HG02798 (cell line): Measurements from ENCODE around the gene CYP1A2.
"Not testable (repeated sequence)": the region's sequence is repeated elsewhere in the genome, so short reads cannot be mapped to it uniquely, and the experiment has no call there.

Source experiments
- ATAC-seq: cut with Tn5 transposase; IDR thresholded peaks from one replicate; pipeline ENCODE4 v1.9.1; 2021; ENCODE audit warnings: mild to moderate bottlenecking; ENCODE audit not compliant: unreplicated experiment, poor library complexity

CYP1A2 gene, protein sequence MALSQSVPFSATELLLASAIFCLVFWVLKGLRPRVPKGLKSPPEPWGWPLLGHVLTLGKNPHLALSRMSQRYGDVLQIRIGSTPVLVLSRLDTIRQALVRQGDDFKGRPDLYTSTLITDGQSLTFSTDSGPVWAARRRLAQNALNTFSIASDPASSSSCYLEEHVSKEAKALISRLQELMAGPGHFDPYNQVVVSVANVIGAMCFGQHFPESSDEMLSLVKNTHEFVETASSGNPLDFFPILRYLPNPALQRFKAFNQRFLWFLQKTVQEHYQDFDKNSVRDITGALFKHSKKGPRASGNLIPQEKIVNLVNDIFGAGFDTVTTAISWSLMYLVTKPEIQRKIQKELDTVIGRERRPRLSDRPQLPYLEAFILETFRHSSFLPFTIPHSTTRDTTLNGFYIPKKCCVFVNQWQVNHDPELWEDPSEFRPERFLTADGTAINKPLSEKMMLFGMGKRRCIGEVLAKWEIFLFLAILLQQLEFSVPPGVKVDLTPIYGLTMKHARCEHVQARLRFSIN

DNA sequence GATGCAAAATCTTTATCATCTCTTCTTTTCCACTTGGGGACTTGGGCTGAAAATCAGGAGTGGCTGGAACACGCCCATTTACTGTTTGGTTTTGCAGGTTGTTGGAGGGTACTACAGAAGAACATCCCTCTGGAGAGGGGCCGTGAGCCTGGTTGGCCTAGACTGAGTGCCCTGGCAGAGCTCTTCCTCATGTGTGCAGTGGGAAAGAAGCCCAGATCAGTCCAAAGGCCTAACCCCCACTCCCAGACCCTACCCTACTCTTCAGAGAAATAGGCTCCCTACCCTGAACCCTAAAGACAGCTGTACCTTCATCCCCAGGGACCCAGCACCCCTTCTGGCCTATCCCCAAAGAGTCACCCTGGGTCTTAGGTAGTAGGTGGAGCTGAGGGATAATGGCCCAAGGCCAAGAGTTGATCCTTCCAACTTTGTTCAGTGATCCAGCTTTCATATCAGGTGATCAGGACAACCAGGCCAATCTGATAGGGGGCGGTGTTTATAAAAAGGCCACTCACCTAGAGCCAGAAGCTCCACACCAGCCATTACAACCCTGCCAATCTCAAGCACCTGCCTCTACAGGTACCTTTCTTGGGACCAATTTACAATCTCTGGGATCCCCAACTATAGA lies at the start of gene CYP1A2:
TSS of gene CYP1A2 (plus strand) at position 524 of the 625 bp plus-strand sequence. CDS start 894 bp downstream, outside the sequence.
- no peak for ATAC-seq

DNA sequence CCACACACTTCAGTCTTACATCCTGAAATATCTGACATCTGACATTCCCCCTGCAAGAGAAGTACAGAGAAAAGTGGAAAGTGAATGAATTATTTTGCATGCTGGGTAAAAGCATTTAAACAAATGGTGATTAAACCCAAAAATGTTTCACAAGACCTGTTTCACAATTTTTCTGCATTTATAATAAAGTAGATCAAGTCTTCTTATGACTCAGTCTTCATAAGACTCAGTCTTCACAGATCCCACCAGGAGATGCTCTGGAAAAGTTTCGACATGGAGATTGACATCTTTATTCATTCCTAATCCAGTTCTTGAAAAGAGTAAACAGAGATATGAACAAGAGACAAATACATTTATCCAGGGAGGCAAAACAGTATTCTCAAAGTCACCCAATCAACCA lies 39.6 kb upstream of the CYP1A2 start:
- ATAC-seq, result no peak

DNA sequence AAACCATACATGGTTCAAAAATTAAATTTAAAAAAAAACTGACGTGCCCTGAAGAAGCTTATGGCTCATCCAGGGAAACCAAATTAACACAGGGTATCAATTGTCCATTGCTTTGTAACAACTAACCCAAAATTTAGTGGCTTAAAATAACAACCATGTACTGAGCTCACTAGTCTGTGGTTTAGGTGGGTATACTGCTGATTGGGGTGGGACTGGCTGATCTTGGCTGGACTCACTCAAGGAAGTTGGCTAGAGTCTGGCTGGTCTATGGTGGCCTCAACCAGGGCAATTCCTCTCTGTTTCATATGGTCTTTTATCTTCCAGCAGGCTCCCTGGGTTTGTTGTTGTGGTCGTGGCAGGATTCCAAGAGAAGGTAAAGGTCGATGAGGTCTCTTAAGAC lies 38.8 kb upstream of the CYP1A2 start:
- no peak for ATAC-seq

DNA sequence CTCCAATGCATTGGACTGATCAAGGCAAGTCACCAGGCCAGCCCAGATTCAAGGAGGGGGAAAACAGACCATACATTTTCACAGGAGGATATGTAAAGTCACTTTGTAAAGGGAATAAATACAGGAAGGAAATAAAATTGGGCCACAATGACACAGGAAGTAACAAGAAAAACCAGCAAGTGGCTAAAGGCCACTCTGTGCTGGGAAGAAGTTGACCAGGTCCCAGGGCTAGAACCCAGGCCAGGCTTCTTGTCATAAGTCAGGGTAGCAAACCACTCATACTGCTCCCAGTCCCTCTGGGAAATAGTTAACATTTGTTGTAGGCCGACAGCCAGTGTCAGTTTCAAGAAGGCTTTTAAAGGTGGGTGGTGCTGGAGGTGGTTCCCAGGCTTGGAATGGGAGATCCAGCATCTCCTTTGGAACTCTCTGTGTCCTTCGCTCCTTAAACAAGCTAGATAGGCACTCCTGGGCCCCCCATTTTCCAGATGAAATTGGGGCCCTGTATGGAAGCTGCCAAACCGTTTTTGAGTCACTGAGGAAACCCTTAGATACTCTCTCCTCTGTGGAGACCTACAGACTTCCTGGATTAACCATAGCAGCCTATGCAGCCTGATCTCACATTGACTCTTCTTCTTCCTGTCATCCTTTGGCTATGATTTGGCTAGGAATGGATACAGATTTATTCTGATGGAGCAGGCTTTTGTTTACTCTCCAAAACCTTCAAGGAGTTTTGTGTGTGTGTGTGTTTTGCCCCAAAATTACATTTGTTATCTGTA lies 38.1 kb upstream of the CYP1A2 start:
- no peak for ATAC-seq

DNA sequence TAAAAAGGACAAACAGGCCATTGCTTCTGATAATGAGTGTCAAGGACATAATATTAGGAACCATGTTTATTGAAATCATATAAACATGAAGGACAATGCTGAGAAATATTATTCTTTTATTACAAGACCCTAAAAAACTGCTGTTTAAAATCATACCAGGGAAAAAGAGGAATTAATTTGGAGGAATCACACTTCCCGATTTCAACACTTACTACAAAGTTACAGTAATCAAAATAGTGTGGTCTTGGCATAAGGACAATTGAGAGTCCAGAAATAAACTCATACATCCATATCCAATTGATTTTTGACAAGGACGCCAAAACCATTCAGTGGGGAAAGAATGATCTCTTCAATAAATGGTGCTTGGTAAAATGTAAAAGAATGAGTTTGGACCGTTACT lies 36.3 kb upstream of the CYP1A2 start:
- no peak for ATAC-seq

DNA sequence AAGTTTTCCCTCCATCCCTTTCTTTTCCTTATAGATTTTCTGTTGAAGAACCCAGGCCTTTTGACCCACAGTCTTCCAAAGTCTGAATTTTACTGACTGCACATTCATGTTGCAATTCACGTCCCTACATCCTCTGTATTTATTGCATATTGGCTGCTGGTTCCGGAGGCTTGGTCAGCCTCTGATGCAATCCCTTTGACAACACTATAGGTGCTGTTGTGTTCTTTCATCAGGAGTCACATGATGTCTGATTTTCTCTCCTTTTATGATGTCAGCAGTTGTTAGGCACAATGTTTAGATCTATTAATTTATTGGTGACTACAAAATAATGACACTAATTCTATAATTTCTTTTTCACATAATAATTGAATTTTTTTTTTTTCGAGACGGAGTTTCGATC lies 32.0 kb upstream of the CYP1A2 start:
- no peak for ATAC-seq

DNA sequence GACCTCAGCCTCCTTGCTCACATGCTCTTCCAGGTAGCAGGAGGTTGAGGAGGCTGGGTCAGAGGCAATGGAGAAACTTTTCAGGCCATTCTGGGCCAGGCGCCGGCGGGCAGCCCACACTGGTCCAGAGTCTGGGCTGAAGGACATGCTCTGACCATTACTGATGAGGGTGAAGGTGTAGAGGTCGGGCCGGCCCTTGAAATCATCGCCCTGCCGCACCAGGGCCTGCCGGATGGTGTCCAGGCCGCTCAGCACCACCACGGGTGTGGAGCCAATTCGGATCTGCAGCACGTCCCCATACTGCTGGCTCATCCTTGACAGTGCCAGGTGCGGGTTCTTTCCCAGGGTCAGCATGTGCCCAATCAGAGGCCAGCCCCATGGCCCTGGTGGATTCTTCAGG lies 26.1 kb upstream of the CYP1A2 start:
- no peak for ATAC-seq

DNA sequence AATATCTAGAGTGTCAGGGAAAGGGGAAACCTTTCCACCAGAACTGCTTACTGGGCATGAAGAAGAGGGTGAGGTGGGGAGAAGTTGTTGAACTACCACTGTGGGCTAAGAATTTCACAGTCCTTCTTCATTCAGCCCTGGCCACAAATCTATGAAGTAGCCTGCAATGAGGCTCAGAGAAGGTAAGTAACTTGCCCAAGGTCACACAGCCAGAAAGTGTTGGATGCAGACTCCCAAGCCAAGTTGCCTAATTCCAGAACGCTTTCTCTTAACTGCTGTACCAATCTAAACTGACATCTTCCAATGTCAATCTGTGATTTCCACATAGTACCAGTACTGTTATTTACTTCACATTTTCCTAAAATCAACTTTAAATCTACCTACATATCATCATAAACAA lies 25.5 kb upstream of the CYP1A2 start:
- no peak for ATAC-seq

DNA sequence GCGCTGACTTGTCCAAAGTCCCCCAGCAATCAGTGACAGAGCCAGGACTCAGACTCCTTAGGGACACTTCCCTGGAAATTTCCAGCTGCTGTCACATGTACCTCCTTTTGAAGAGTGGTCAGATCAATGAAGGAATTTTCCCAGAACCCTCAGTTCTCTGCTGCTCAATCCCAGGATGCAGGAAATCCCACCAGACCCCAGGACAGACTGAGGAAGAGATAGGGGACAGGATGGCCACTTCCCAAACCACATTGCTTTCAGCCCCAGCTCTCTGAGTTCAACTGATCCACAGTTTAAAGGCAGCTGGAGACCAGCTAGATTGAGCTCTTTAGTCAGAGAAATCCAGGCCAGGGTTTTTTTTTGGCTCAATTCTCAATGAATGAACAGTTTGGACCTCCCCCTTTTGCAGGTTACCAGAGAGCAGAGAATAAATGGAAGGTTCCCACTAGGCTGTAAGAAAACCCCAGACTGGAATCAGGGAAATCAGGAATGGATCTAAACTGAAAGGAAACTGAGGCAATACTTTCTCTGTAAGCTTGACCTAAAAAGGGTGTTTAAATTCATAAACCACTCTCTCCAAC lies 24.8 kb upstream of the CYP1A2 start:
- no peak for ATAC-seq

DNA sequence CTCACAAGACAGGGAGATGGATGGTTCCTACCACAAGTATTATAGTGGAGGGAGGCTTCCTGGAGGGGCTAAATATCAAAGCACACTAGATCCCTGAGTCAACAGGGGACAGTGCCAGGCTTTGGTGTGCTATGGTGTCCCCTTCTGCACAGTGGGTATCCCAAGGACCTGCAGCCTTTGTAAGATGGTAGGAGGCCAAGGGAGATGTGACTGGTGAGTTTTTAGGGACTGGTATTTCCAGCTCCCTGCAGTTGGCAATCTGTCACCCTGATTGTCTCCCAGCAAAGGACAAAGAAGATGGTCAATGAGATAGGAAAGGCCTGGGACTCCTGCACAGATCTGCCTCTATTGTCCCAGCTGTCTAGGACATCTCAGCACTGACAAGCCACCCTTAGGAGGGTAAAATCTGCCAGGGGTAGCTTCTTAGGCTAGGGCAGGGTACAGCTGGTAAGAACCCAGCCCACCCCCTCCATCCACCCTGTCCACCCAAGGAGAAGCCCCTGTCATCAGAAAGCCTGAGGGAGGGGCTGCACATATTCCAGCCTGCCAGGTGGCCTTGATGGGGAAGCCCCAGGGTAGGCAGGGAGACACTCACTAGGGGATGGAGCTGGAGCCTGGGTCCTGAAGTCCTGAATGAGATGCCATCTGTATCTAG lies 23.9 kb upstream of the CYP1A2 start:
- no peak for ATAC-seq

DNA sequence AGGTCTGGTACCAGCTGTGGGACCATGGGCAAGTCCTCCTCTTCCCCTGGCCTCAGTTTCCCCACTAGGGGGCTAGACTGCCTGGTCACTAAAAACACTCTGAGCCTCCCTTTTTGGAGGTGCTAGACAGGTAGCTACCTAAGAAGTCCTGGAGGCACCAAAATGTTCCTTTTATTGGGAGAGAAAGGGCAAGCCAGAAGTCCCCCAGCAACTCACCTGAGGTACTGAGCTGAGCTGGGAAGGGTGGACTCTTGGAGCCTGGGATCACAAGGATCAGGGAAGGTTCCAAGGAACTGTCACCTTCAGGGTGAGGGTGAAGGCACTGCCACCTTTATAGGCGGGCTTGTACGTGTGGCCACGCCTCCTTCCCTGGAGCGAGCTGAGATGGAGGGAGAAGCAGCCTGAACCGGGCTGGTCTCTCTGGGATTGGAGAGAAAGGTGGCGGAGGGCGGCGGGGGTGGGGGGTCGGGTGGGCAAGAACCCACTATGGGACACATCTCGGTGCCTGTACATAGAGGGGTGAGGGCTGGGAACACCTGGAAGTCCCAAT lies 23.3 kb upstream of the CYP1A2 start, which contains the start of gene CYP1A1:
TSS of gene CYP1A1 (minus strand) at position 304 of the 550 bp plus-strand sequence. CDS start 2,431 bp downstream, outside the sequence.
- no peak for ATAC-seq

DNA sequence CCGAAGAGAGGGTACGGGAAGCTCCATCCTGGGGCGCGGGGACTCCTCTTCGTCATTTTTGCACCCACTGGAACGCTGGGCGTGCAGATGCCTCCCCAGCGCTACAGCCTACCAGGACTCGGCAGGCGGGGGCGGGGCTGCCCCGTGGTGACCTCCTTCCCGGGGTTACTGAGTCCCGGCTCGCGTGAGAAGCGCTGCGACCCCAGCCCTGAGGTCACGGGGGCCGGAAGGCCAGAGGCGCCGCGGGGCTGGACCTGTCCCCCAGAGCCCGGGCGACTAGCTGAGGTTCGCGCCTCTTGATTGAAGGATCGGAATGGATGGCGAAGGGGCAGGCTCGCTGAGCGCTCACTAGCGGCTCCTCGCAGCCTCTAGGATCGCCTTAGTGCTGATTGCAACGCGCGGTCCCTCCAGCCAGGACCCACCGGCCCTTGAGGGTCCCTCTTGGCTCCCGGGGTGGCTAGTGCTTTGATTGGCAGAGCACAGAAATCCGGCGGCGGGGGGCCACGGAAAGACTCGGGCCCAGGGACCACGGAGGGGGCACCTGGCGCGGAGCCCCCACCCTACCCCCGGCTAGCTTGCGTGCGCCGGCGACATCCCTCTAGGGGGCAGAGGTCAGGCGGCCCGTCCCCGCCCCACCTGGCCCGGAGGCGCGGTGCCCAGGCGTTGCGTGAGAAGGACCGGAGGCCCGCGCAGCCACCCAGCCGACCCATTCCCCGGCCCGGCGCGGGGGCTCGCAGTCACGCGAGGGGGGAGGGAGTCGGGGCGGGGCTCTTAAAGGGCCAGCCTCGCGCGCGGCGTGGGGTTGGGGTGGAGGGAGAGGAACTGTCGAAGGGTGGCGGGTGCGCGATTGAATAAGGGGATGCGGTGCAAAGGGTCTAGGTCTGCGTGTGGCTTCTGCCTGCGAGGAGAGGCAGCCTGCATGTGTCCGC lies 22.5 kb upstream of the CYP1A2 start:
- no peak for ATAC-seq

DNA sequence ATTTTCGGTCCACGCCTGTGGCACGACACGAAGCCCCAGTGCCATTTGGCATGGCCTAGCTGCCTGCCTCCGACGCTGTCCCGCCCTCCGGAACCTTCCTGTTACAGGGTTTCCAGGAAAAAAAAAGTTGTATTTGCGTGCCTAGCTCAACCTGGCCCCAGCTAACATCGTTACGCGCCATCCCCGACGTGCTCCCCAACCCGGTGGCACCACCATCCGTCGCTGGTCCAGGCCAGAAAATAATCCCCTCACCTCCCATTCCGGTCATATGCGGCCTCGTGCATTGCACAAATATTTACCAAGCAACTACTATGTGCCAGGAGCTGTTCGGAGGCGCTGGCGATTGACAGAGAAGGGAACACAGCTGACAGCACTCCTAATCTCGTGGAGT lies 21.9 kb upstream of the CYP1A2 start:
- no peak for ATAC-seq

DNA sequence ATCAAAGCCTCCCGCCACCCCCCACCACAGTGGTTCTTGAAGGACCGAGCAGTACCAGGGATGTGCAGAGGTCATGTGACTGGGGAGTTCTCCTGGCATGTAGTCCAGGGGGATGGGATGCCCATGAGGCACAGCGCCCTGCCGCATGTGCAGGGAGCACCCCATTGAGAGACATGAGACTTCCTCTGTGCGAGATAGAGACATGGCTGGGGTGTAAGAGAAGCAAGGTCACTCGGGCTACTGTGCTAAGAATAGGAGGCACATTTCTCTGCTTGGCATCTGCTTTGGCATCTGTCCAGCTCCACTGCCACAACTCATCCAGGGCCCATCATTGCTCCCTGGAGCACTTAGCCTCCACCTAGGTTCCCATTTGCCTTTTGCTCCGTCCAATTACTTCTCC lies 20.9 kb upstream of the CYP1A2 start:
- ATAC-seq, result no peak

DNA sequence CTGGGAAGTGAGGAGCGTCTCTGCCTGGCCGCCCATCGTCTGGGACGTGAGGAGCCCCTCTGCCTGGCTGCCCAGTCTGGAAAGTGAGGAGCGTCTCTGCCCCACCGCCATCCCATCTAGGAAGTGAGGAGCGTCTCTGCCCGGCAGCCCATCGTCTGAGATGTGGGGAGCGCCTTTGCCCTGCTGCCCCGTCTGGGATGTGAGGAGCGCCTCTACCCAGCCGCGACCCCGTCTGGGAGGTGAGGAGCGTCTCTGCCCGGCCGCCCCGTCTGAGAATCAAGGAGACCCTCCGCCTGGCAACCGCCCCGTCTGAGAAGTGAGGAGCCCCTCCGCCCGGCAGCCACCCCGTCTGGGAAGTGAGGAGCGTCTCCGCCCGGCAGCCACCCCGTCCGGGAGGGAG lies 19.9 kb upstream of the CYP1A2 start:
- ATAC-seq, result not testable (repeated sequence)

DNA sequence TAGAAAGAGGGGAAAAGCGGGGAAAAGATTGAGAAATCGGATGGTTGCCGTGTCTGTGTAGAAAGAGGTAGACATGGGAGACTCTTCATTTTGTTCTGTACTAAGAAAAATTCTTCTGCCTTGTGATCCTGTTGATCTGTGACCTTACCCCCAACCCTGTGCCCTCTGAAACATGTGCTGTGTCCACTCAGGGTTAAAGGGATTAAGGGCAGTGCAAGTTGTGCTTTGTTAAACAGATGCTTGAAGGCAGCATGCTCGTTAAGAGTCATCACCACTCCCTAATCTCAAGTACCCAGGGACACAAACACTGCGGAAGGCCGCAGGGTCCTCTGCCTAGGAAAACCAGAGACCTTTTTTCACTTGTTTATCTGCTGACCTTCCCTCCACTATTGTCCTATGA lies 19.3 kb upstream of the CYP1A2 start:
- not testable (repeated sequence) for ATAC-seq

DNA sequence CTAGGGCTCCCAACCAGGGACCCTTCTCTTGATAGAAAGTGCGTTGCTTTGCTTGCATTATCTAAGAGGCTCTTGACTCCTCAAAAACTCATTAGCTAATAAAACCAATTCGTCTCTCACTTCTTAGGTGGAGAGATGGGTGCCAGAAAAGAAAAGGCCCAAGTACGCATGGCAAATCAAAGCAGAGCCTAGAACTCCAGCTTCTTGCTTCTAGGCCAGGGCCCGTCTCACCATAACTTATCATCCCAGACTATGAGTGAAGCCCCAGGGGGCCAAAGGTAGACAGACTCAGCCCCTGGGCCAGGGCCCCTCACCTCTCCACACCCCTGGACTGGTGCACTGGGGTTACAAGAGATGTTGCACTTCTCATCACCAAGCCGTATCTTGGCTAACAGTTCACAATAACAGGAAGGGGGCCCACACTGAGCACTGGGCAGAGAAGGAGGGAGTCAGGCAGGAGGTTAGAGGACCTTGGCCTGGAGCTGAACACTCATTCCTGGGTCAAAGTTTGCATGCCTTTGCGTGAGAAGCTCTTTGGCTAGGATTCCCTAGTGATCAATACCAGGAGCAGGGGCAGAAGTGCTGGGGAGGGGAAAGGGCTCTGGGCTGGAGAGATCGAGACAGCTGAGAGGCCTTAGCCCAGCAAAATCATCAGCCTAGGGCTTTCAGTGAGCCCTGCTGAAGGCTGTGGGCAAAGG lies 17.9 kb upstream of the CYP1A2 start:
- no peak for ATAC-seq

DNA sequence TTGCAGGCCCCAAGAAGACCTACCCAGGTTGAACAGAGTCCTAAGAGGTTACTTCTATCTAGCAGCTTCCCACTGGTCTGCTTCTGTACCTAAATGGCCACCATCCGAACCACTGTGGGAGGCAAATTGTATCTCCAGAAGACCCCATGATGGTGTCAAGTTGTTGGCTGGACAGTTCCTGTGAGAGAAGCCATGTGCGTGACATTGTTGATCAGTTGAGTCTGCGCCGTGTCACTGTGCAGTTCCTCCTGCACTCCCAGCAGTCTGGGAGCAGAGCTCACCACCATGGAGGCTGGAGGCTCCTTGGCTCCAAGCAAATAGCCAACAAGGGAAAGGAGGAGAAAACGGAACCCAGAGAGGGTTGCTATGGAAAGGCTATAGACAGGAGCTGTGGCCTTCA lies 15.8 kb upstream of the CYP1A2 start:
- no peak for ATAC-seq
